HG03159 (cell line): ENCODE data around the gene TYMS.

Experiments used
- ATAC-seq: cut with Tn5 transposase; IDR thresholded peaks from one replicate; pipeline ENCODE4 v1.9.1; 2021; ENCODE audit warnings: mild to moderate bottlenecking, moderate library complexity; ENCODE audit not compliant: unreplicated experiment

The TYMS gene

GRCh38 chr18:657311-658000 is at the start of gene TYMS:
TSS of gene TYMS (plus strand) at chr18:657653. CDS start at chr18:657743, 90 bp downstream.
- ATAC-seq = peak; percentile 39

- peak; percentile 50 for ATAC-seq
Observed at GRCh38 chr18:607930-608329, 49.5 kb upstream of the TYMS start.

- ATAC-seq = no peak
Observed at GRCh38 chr18:610214-610928, 47.1 kb upstream of the TYMS start.

GRCh38 chr18:612156-612555 is 45.3 kb upstream of the TYMS start:
- no peak for ATAC-seq

GRCh38 chr18:614193-614592 is 43.3 kb upstream of the TYMS start:
- no peak for ATAC-seq

- ATAC-seq = no peak
Observed at GRCh38 chr18:615092-615521, 42.3 kb upstream of the TYMS start.

- no peak for ATAC-seq
Observed at GRCh38 chr18:615773-616172, 41.7 kb upstream of the TYMS start.

- ATAC-seq = no peak
Observed at GRCh38 chr18:616380-616995, 41.0 kb upstream of the TYMS start.

GRCh38 chr18:617970-618504 is 39.4 kb upstream of the TYMS start:
- no peak for ATAC-seq

- ATAC-seq = no peak
Observed at GRCh38 chr18:618618-619017, 38.8 kb upstream of the TYMS start.

- ATAC-seq = no peak
Observed at GRCh38 chr18:621291-622043, 36.0 kb upstream of the TYMS start.

GRCh38 chr18:622289-622688 is 35.2 kb upstream of the TYMS start:
- ATAC-seq = no peak

GRCh38 chr18:623761-624620 is 33.5 kb upstream of the TYMS start:
- ATAC-seq = peak; percentile 67

GRCh38 chr18:627231-627630 is 30.2 kb upstream of the TYMS start:
- no peak for ATAC-seq

- no peak for ATAC-seq
Observed at GRCh38 chr18:629269-630150, 27.9 kb upstream of the TYMS start.

GRCh38 chr18:631560-631959 is 25.9 kb upstream of the TYMS start:
- no peak for ATAC-seq

- no peak for ATAC-seq
Observed at GRCh38 chr18:634551-635045, 22.9 kb upstream of the TYMS start.

- no peak for ATAC-seq
Observed at GRCh38 chr18:635171-635570, 22.3 kb upstream of the TYMS start.

- no peak for ATAC-seq
Observed at GRCh38 chr18:641224-641623, 16.2 kb upstream of the TYMS start.
